ENCODE data around the gene CRYBG2.

- no peak for TF ChIP-seq CTCF (IDR thresholded peaks at IDR 0.05)
- TF ChIP-seq POLR2AphosphoS5 (IDR thresholded peaks at IDR 0.05; ENCODE audit: low read depth, low read length) = no peak
- no peak for TF ChIP-seq SIN3A (IDR thresholded peaks at IDR 0.05; ENCODE audit: borderline replicate concordance, insufficient read depth, low read depth, low read length)
- no peak for TF ChIP-seq REST (IDR thresholded peaks at IDR 0.05; ENCODE audit: insufficient read depth in 1 of 2, low read depth in 2 of 2, low read length in 1 of 2)
- TF ChIP-seq TCF7L2 (IDR thresholded peaks at IDR 0.05; ENCODE audit: low read depth, low read length) = no peak
Measured at GRCh38 chr1:26395754-26396153, 41.8 kb upstream of the CRYBG2 start.

All from Panc1 (cell line).